Measurements from ENCODE around the gene SCP2D1. TPM values are rescaled to one million over a fixed set of nuclear protein-coding genes. Genes with fewer than 3 reads are reported as not detected.

The SCP2D1 gene
- total RNA-seq, 1 donor from 2014 or later, result not detected

- no peak for DNase-seq
- ATAC-seq, result no peak
- intact Hi-C loops (cut with micrococcal nuclease), result no loop called here
Measured at GRCh38 chr20:18808712-18809111, 4.9 kb upstream of the SCP2D1 start.

GRCh38 chr20:18811186-18811585, 2.4 kb upstream of the SCP2D1 start:
- DNase-seq, result no peak
- intact Hi-C loops (cut with micrococcal nuclease), result no loop called here
- no peak for ATAC-seq

DNA sequence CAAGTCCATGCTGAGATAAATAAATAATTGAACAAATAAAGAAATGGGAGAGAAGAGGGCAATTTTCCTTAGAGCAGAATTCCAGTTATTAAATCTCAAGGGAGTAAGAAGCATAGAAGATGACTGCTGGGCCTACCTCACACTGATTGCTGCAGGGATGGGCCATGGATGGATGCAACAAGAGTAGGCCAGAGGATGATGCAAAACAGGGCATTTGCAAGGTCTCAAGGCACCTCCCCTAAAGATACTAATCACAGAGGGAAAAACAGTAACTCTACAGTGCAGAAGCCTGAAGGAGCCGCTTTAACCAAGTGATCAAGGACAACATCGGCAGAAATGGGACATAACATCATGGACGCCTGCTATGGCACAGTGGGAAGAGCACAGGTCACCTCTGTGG, 1.7 kb upstream of the SCP2D1 start:
- intact Hi-C loops (cut with micrococcal nuclease), result no loop called here
- DNase-seq (no peak), ATAC-seq (no peak)

GRCh38 chr20:18815194-18815942, 1.8 kb downstream of the SCP2D1 start:
- intact Hi-C loops (cut with micrococcal nuclease), result no loop called here
- ATAC-seq (no peak), DNase-seq (no peak)

- DNase-seq (no peak), ATAC-seq (no peak)
- intact Hi-C loops (cut with micrococcal nuclease), result no loop called here
Measured at GRCh38 chr20:18822832-18823231, 9.2 kb downstream of the SCP2D1 start.

DNA sequence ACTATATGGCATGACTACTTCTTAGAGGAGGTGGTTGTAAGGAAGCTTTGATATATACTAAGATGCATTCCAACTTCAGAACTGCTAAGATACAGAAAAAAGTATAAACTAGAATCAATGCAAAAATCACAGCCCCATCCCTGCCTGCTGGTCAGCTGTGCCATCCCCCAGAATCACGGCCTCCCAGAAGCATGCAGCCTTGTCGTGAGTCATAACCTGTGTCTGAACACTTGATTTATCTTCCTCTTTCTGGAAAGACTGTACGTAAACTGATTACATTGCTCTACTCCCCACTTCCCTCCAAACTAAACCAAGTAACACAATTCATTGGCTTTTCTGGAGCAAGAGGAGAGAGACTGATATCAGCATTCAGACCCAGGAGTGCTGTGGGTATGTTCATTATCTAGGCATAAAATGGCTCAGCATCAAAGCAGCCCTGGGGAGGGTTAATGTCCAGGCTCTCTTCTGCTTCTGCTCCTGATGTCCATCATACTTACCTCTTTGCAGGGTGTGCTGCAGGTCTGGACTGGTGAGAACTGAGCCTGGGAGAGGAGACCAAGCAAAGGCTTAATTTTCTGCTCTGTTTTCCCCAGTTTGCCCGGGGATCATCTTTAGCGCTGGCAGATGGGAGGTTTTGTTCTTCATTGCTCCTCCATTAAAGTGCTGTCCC, 18.4 kb downstream of the SCP2D1 start:
- ATAC-seq (no peak), DNase-seq (no peak)

DNA sequence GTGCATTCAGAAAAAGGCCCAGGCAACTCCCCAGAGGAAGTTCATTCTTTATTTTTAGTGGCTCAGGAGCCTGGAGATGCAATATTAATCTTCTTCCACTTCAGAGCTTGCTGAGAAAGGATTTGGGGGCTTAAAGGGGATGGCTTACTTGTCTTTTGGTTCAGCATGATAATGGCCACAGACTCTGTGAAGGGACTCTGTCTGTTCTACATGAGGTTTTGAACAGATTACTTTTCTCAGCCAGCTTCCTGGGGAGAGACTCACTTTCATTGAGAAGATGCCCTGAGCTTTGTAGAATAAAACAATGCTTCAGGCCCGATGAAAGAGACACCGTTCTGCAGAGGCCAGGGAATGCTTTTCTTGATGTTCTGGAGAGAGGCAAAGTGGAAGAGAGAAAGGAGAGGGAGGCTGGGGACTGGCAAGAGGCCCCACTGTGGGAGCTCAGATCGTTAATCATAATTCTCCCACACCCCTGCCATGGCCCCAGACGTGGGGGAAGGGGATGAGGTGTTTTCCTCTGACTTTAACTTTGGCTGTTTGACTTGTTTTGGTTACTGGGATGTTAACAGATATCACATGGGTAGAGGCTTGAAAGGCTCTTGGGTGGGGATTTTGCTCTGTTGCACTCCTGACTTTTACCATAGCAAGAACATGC, 19.1 kb downstream of the SCP2D1 start:
- ATAC-seq (no peak), DNase-seq (no peak)
- intact Hi-C loops (cut with micrococcal nuclease), result no loop called here

More for the DNA sequence above, 18.4 kb downstream of the SCP2D1 start:
- intact Hi-C loops (cut with micrococcal nuclease), result no loop called here

DNA sequence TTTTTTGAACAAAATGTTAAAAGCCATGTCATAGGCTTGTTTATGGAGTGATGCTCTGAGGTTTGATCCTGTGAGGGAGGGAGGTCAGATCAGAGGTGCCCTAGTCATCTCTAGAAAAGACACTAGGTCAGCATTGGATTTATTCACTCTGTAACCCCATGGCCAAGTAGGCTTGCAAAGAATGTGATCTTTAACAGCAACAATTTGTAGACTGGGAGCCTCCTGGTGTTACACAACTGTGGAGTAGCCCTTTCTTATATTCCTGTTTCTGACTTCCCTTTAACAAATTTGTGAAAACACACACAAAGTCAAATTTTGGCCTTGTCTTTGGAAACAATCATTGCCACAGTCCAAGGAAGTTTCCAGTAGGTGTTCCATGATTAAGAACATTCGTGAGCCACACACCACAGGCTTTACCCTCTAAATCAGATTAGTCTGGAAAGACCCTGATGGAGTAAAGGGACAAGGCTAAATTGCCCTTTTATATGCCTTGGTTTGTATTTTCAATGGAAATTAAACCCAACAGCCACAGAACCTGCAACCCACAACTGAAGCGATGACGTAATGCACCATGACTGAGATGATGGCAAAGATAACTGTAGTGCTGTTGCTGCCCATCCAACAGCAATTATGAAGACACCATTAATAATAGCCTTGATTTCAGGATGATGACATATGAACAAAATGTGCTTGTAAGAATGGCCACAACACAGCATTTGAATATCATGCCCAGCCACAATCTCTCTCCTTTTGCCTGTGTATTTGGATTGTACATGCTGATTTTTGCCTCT, 22.1 kb downstream of the SCP2D1 start:
- intact Hi-C loops (cut with micrococcal nuclease), result no loop called here
- DNase-seq (no peak), ATAC-seq (no peak)

DNA sequence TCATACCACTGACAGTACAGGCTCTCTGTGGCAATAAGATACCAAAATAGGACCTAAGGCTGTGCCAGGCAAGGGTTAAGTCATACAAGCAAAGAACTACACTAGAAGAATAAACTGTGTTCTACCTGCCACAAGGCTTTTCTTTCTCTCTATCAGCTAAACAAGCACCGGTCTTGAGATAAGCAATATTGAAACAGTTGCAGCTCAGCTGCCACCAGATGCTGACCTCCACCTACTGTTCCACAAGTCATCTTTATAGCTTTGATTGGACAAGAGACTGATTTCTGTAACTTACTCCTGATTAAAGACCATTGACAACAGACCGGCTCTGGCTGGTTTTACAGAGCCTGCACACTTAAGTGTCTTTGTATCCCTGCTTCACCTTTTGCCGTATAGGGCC, 24.1 kb downstream of the SCP2D1 start:
- intact Hi-C loops (cut with micrococcal nuclease), result no loop called here
- ATAC-seq, result no peak

DNA sequence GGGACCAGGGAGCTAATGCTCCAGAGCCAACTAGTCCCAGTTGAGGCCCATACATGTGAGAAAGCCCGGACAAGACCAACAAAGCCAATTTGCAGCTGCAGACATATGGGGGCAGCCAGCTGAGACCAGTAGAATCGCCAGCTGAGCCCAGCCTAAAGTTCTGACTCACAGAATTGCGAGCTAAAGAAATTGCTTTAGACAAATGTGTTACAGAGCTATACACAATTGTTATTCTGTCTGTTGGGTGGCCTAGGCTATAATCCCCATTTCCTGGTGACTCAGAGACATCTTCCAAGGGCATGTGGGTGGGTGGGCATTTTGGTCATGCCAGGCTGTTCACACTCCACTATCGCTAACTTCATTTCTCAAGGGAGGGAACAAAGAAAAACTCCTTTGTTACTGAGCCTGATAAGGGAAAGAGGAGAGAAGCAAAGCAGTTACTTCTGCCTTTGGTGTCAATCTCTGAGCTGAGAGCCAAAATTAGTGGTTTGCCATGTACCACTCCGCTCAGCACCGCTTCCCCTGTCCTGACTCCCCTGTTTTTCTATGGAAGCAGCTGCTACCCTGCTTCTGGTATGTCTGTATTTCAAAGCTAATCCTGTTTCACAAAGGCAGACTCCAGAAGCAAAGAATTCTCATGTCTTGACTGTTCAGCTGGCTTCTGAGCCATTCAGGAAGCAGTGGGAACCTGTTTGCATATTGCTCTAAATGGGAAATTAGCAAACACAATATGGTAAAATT, 26.1 kb downstream of the SCP2D1 start:
- DNase-seq (no peak), ATAC-seq (no peak)
- intact Hi-C loops (cut with micrococcal nuclease), result no loop called here

More for the DNA sequence above, 24.1 kb downstream of the SCP2D1 start:
- DNase-seq, result no peak

GRCh38 chr20:18840248-18840645, 26.7 kb downstream of the SCP2D1 start:
- DNase-seq, result no peak
- no peak for ATAC-seq
- intact Hi-C loops (cut with micrococcal nuclease), result no loop called here

GRCh38 chr20:18845017-18845416, 31.4 kb downstream of the SCP2D1 start:
- intact Hi-C loops (cut with micrococcal nuclease), result no loop called here
- DNase-seq (no peak), ATAC-seq (no peak)

GRCh38 chr20:18847226-18847755, 33.7 kb downstream of the SCP2D1 start:
- intact Hi-C loops (cut with micrococcal nuclease), result no loop called here
- ATAC-seq (no peak), DNase-seq (no peak)

DNA sequence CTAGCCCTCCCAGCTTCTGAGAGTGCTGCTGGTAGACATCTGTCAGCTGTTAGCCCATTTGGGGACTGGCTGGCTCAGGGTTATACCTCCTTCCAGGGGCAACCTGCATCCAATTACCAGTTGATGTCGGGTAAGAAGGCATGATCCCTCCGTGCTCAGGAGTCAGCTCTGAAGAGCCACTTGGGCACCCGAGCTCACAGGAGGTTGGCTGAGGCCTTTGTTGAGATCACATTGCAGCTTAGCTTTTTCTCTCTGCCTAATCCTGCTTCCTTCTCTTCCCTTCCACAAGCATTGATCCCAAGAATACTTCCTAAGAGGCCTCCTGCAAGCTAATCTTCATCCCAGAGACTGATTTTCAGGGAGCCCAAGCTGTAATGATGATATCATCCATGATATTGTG, 35.5 kb downstream of the SCP2D1 start:
- DNase-seq (no peak), ATAC-seq (no peak)
- intact Hi-C loops (cut with micrococcal nuclease), result no loop called here

DNA sequence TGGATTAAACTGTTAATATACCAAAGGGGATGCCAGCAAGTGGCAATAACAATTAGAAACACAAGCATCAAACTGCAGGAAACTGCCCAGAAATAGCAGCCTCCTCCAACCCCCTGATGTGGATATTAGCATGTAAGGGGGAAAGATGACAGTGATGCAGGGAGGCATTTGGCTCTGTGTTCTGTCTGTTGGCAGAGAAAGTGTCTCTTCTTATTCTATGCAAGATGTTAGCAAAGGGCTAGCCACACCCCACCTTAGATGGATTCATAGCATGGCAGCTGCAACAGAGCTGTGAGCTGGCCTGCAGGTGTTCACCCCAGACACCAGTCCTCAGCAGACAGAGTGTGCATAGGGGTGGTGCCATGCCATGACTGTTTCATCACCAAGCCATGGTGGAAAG, 38.0 kb downstream of the SCP2D1 start:
- intact Hi-C loops (cut with micrococcal nuclease), result no loop called here
- DNase-seq (no peak), ATAC-seq (no peak)

DNA sequence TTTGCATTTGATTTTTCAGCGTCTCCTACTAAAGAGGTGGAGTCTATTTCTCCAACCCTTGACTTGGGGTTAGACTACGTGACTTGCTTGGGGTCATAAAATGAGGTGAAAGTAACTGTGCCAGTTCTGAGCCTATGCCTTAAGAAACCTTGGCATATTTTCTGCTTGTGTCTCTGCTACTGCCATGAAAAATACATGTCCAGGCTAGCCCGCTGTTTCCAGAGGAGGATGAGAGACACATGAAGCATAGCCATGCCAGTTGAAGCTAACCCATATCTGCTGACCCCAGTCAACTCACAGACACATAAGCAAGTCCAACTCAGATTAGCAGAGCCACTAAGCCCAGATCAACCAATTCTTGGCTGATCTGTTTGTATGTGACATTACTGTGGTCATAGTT, 38.7 kb downstream of the SCP2D1 start:
- ATAC-seq, result no peak
- intact Hi-C loops (cut with micrococcal nuclease), result no loop called here
- DNase-seq, result no peak

DNA sequence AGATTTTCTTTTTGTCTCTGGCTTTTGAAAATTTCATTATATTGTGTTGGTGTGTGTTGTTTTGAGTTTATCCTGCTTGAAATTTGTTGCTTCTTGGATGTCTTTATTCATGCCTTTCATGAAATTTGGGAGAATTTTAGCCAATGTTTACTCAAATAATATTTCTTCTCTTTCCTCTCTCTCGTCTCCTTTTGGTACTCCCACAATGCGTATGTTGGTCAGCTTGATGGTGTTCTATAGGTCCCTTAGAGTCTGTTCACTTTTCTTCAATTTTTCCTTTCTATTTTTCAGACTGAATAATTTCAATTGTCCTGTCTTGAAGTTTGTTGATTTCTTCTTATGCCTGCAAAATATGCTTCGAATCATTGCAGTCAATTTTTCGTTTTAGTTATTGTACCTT, 39.6 kb downstream of the SCP2D1 start:
- DNase-seq (no peak), ATAC-seq (no peak)
- intact Hi-C loops (cut with micrococcal nuclease), result no loop called here

DNA sequence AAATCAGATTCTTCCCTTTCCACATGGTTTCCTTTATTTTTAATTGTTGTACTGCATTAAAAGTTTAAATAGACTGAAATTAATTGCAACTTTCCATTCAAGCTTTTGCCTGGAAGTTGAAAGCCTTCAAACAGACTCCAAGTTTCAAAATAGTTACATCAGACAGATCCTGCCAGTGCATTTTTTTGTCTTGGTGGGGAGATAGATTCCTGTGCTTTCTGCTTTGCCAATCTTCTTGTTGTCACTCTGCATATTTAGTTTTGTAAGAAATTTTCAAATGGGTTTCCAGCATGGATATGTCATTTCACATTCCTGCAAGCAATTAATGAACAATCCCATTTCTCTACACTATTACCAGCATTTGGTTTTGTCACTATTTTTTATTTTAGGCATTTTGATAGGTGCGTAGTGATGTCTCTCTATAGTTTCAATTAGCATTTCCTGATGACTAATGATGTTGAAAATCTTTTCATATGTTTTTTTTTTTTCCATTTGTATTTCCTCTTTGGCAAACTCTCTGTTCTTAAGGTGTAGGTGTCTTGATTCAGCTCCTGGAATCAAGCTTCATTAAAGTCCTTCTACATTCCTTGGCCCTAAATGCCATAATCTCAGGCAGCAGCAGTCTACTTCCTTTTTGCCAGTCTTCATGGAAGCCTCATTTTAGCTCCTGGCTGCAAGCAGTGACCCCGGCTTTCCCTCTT, 40.5 kb downstream of the SCP2D1 start:
- intact Hi-C loops (cut with micrococcal nuclease), result no loop called here
- DNase-seq, result no peak
- ATAC-seq, result no peak
